B cell (primary cell): ENCODE measurements around the gene SLC37A2. TPM values are rescaled to one million over a fixed set of nuclear protein-coding genes. Genes with fewer than 3 reads are reported as not detected.
"Not testable (repeated sequence)": the region's sequence is repeated elsewhere in the genome, so short reads cannot be mapped to it uniquely, and the experiment has no call there.

Experiments used
- ATAC-seq: fragments of 200-7000 bp; cut with Tn5 transposase; one replicate; pipeline ENCODE4 v1.10.0; 2021; ENCODE audit warnings: low read depth, mild to moderate bottlenecking, moderate number of reproducible peaks, moderate library complexity
- CTCF ChIA-PET: fragments of 350-600 bp; sonication (Branson Sonifier 250); formaldehyde crosslinking; loops from one replicate; lab custom pipeline; 2021; ENCODE audit warnings: antibody characterized with exemption, inconsistent platforms; lab: Charles Lee
- POLR2A ChIA-PET: fragments of 350-600 bp; sonication (Branson Sonifier 250); formaldehyde crosslinking; loops from one replicate; lab custom pipeline; 2021; ENCODE audit warnings: antibody characterized with exemption; lab: Charles Lee
- DNase-seq: peaks from one replicate; pipeline ENCODE4 v3.0.0; 2013
- H2AFZ ChIP-seq: 2 replicates; pipeline ENCODE4 v1.6.1; 2012; ENCODE audit warnings: mild to moderate bottlenecking, low read depth, low read length; ENCODE audit not compliant: insufficient read depth, poor library complexity, severe bottlenecking
- H3K27ac ChIP-seq, 2 donors: 1 replicate in 1 of 2; 2 replicates in 1 of 2; pipeline ENCODE4 v1.5.1; 2012 to 2013; ENCODE audit warnings: low read length in 2 of 2, mild to moderate bottlenecking in 2 of 2, moderate library complexity in 1 of 2
- H3K27me3 ChIP-seq, 4 experiments: fragments of 200-600 bp in 1 of 4; sonication (generic) in 1 of 4; replicated peaks in 1 of 4; 1 replicate in 2 of 4; 2 replicates in 2 of 4; pipeline versions ENCODE4 v1.6.1 to v1.7.0; 2013 to 2016; ENCODE audit warnings: low read length in 3 of 4, mild to moderate bottlenecking in 2 of 4, mixed read lengths in 1 of 4, moderate library complexity in 1 of 4; ENCODE audit not compliant: insufficient read depth in 4 of 4, control insufficient read depth in 3 of 4; ENCODE audit errors: control extremely low read depth in 1 of 4
- H3K36me3 ChIP-seq, 2 experiments: replicated peaks in 1 of 2; 1 replicate in 1 of 2; 2 replicates in 1 of 2; pipeline versions ENCODE4 v1.6.1 to v1.7.1; 2013; ENCODE audit warnings: low read length in 1 of 2; ENCODE audit not compliant: insufficient read depth in 2 of 2, control insufficient read depth in 1 of 2; ENCODE audit errors: control extremely low read depth in 1 of 2, extremely low read depth in 1 of 2
- H3K4me1 ChIP-seq, 2 donors: fragments of 200-600 bp in 1 of 2; sonication (generic) in 1 of 2; 1 replicate in 1 of 2; 2 replicates in 1 of 2; pipeline versions ENCODE4 v1.5.1 to v1.6.1; 2013 to 2017; ENCODE audit warnings: low read length in 2 of 2; ENCODE audit not compliant: control insufficient read depth in 2 of 2, insufficient read depth in 2 of 2
- H3K4me2 ChIP-seq: replicated peaks from 2 replicates; pipeline ENCODE3; 2012; ENCODE audit warnings: mild to moderate bottlenecking, low read depth, low read length; ENCODE audit not compliant: poor library complexity, severe bottlenecking
- H3K4me3 ChIP-seq, 5 experiments: fragments of 200-600 bp in 1 of 5; sonication (generic) in 1 of 5; 1 replicate in 3 of 5; 2 replicates in 2 of 5; pipeline versions ENCODE4 v1.5.1 to v1.7.0; 2011 to 2016; ENCODE audit warnings: low read length in 4 of 5, mild to moderate bottlenecking in 4 of 5, low read depth in 2 of 5, control low read depth in 1 of 5, moderate library complexity in 1 of 5; ENCODE audit not compliant: insufficient read depth in 1 of 5; ENCODE audit errors: control extremely low read depth in 1 of 5, extremely low read depth in 1 of 5
- H3K79me2 ChIP-seq: fragments of 200-600 bp; sonication (generic); one replicate; pipeline ENCODE4 v1.6.0; 2016; ENCODE audit warnings: low read length; ENCODE audit not compliant: control insufficient read depth, insufficient read depth
- H3K9ac ChIP-seq: fragments of 200-600 bp; sonication (generic); 2 replicates; pipeline ENCODE4 v1.6.1; 2017; ENCODE audit warnings: mild to moderate bottlenecking, low read length, moderate library complexity
- H3K9me3 ChIP-seq, 3 donors: one replicate each; pipeline versions ENCODE4 v1.6.1 to v1.7.1; 2013; ENCODE audit warnings: low read length in 2 of 3; ENCODE audit not compliant: control insufficient read depth in 2 of 3, insufficient read depth in 1 of 3; ENCODE audit errors: control extremely low read depth in 1 of 3
- H4K20me1 ChIP-seq: 2 replicates; pipeline ENCODE4 v1.6.0; 2012; ENCODE audit warnings: mild to moderate bottlenecking, low read length; ENCODE audit not compliant: insufficient read depth, control insufficient read depth, poor library complexity, severe bottlenecking
- H3K27ac Mint-ChIP-seq: one replicate; pipeline ENCODE4 v1.8.0; 2021; ENCODE audit warnings: mixed read lengths
- H3K27me3 Mint-ChIP-seq: one replicate; pipeline ENCODE4 v1.8.0; 2021; ENCODE audit warnings: mixed read lengths
- H3K4me1 Mint-ChIP-seq: one replicate; pipeline ENCODE4 v1.8.0; 2021; ENCODE audit warnings: mixed read lengths
- H3K4me3 Mint-ChIP-seq: one replicate; pipeline ENCODE4 v1.8.0; 2021; ENCODE audit warnings: mixed read lengths
- H3K9me3 Mint-ChIP-seq: one replicate; pipeline ENCODE4 v1.8.0; 2022; ENCODE audit warnings: mixed read lengths; ENCODE audit not compliant: insufficient read depth
- CTCF ChIP-seq: fragments of 200-600 bp; IDR thresholded peaks from one replicate; pipeline ENCODE4 v1.8.0; 2022; ENCODE audit warnings: antibody characterized with exemption, mild to moderate bottlenecking
- EZH2 ChIP-seq: IDR thresholded peaks from 2 replicates; pipeline ENCODE4 v1.6.1; 2012; ENCODE audit warnings: borderline replicate concordance, low read depth, mild to moderate bottlenecking, moderate library complexity, low read length; ENCODE audit not compliant: insufficient read depth, poor library complexity, severe bottlenecking
- WGBS: methylation state at CpG from one replicate; pipeline ENCODE4 v1.1.5; 2013; ENCODE audit warnings: missing lambda C conversion rate; ENCODE audit not compliant: insufficient coverage; 5-methylcytosine and 5-hydroxymethylcytosine counted together
- intact Hi-C: fragments of 100-400 bp; cut with micrococcal nuclease; formaldehyde crosslinking; loops from one replicate; pipeline ENCODE4 v1.10.0; 2022
- polyA plus RNA-seq: library from polyadenylated mRNA; depleted of rRNA; stranded (reverse); fragments of >200 nt; gene quantifications from 2 replicates; pipeline ENCODE4 v1.2.3, GENCODE V29; 2012
- total RNA-seq, 2 donors: library from RNA; stranded (reverse); fragments of 120-200 nt in 1 of 2; gene quantifications; 1 replicate in 1 of 2; 2 replicates in 1 of 2; pipeline versions ENCODE4 v1.2.3 to v1.2.4, GENCODE V29; 2013 to 2022

SLC37A2 gene
- total and polyA plus RNA-seq, 2 donors (not counting 1 experiment from before 2014, with no cell fraction given) = 7.6 to 27.0 TPM

GRCh38 chr11:125088576-125089455, 25.7 kb downstream of the SLC37A2 start:
- H3K36me3 ChIP-seq = no peaks in the 10 kb centered on the region
- no peak for ATAC-seq
- H3K4me3 ChIP-seq = no peak overlapping the region
- no peaks in the 10 kb centered on the region for H3K4me1 ChIP-seq
- TF ChIP-seq EZH2 (no peak), CTCF (no peak)
- no peak overlapping the region for H3K9ac ChIP-seq
- intact Hi-C loops = no loop called here
- DNase-seq = no peak
- H3K27ac ChIP-seq = no peak overlapping the region
- no peak overlapping the region for H2AFZ ChIP-seq
- no peaks in the 10 kb centered on the region for H3K27me3 ChIP-seq
- CTCF ChIA-PET = interaction anchor here (0.6 to 2.5 kb wide), 9 partner anchors 9 to 258 kb away, joined by 3 to 13 read pairs (median 5); no protein-coding TSS in a partner anchor
- no peak overlapping the region for H3K4me2 ChIP-seq
- POLR2A ChIA-PET = no interaction called here
- no peaks in the 10 kb centered on the region for H3K9me3 Mint-ChIP-seq
- H3K27ac Mint-ChIP-seq = no peak overlapping the region
- H3K9me3 ChIP-seq = no peaks in the 10 kb centered on the region
- H4K20me1 ChIP-seq = no peaks in the 10 kb centered on the region
- 91% methylated on average over 18 of the region's 20 CpGs for WGBS
- no peaks in the 10 kb centered on the region for H3K27me3 Mint-ChIP-seq
- H3K4me3 Mint-ChIP-seq = no peak overlapping the region
- no peaks in the 10 kb centered on the region for H3K4me1 Mint-ChIP-seq
- no peaks in the 10 kb centered on the region for H3K79me2 ChIP-seq

GRCh38 chr11:125089481-125089880, 26.4 kb downstream of the SLC37A2 start:
- H3K27ac ChIP-seq, H4K20me1 ChIP-seq, H3K36me3 ChIP-seq, DNase-seq, H3K4me1 ChIP-seq, H3K4me1 Mint-ChIP-seq, H3K27me3 ChIP-seq, H3K9me3 Mint-ChIP-seq, intact Hi-C loops, H3K27ac Mint-ChIP-seq, H3K27me3 Mint-ChIP-seq, ATAC-seq, H2AFZ ChIP-seq, H3K9ac ChIP-seq, H3K9me3 ChIP-seq, H3K4me3 Mint-ChIP-seq, H3K79me2 ChIP-seq, H3K4me3 ChIP-seq, H3K4me2 ChIP-seq: not testable (repeated sequence)
- POLR2A ChIA-PET = interaction anchor here (1.4 kb wide), 1 partner anchor 53 kb away, joined by 4 read pairs; no protein-coding TSS in a partner anchor
- WGBS = 97% methylated on average over 28 of the region's 31 CpGs
- CTCF ChIA-PET = interaction anchor here (0.6 to 5.1 kb wide), 10 partner anchors 8 to 257 kb away, joined by 3 to 64 read pairs (median 6); no protein-coding TSS in a partner anchor

GRCh38 chr11:125090151-125090550, 27.0 kb downstream of the SLC37A2 start:
- DNase-seq, H3K9ac ChIP-seq, H2AFZ ChIP-seq, H3K27ac Mint-ChIP-seq, H3K27me3 Mint-ChIP-seq, H3K36me3 ChIP-seq, intact Hi-C loops, H3K9me3 Mint-ChIP-seq, H3K4me1 ChIP-seq, H4K20me1 ChIP-seq, H3K4me3 ChIP-seq, H3K27ac ChIP-seq, H3K4me2 ChIP-seq, ATAC-seq, H3K4me1 Mint-ChIP-seq, H3K9me3 ChIP-seq, H3K4me3 Mint-ChIP-seq, H3K27me3 ChIP-seq, H3K79me2 ChIP-seq: not testable (repeated sequence)
- 98% methylated on average over 9 of the region's 10 CpGs for WGBS
- ChIA-PET CTCF (interaction anchor here (0.7 to 5.1 kb wide), 13 partner anchors 14 to 421 kb away, joined by 3 to 64 read pairs (median 5); partner anchors contain the start of gene SLC37A2), POLR2A (interaction anchor here (0.9 to 1.4 kb wide), 2 partner anchors 27 to 52 kb away, joined by 3 to 4 read pairs; partner anchors contain the start of gene SLC37A2)
